Progenitor cell of endocrine pancreas (in vitro differentiated cells): ENCODE results near the gene GIMD1. TPM values are rescaled to one million over a fixed set of nuclear protein-coding genes. Genes with fewer than 3 reads are reported as not detected.

Source experiments
- DNase-seq: peaks from one replicate; pipeline ENCODE4 v3.0.0; 2021; ENCODE audit warnings: low spot score; ENCODE audit not compliant: unreplicated experiment
- H3K27ac Mint-ChIP-seq: 2 replicates; pipeline ENCODE4 v1.8.0; 2021; ENCODE audit warnings: mild to moderate bottlenecking, moderate library complexity, mixed read lengths
- H3K27me3 Mint-ChIP-seq: 2 replicates; pipeline ENCODE4 v1.8.0; 2021; ENCODE audit warnings: mixed read lengths
- H3K36me3 Mint-ChIP-seq: 2 replicates; pipeline ENCODE4 v1.8.0; 2022; ENCODE audit warnings: mixed read lengths; ENCODE audit not compliant: insufficient read depth
- H3K4me1 Mint-ChIP-seq: 2 replicates; pipeline ENCODE4 v1.8.0; 2021; ENCODE audit warnings: low read depth, mixed read lengths
- H3K4me3 Mint-ChIP-seq: 2 replicates; pipeline ENCODE4 v1.8.0; 2021; ENCODE audit warnings: low read depth, mild to moderate bottlenecking, moderate library complexity, mixed read lengths
- H3K9me3 Mint-ChIP-seq: 2 replicates; pipeline ENCODE4 v1.8.0; 2021; ENCODE audit warnings: low read depth, mixed read lengths
- total RNA-seq: library from RNA; stranded (reverse); gene quantifications from 2 replicates; pipeline ENCODE4 v1.2.1, GENCODE V29; 2021
- TF ChIP-seq, protein P1 (sequence below): fragments of 200-600 bp; sonication (generic); IDR thresholded peaks from one replicate; pipeline ENCODE4 v1.5.0; 2021; ENCODE audit warnings: antibody characterized with exemption, mild to moderate bottlenecking; ENCODE audit not compliant: unreplicated experiment

Gene GIMD1
- total RNA-seq, 1 donor from 2014 or later, result not detected

DNA sequence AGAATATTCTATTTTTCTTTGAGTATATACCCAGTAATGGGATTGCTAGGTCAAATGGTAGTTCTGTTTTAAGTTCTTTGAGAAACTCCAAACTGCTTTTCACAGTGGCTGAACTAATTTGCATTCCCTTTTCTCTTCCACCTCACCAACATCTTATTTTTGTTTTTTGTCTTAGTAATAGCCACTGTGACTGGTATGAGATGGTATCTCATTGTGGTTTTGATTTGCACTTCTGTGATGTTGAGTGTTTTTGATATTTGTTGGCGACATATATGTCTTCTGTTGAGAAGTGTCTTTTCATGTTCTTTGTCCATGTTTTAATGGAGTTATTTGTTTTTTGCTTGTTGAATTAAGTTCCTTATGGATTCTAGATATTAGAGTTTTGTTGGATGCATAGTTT, 27.8 kb downstream of the GIMD1 start:
- peaks cover 16% of the 10 kb centered on the region for H3K9me3 Mint-ChIP-seq
- no peak overlapping the region for H3K27ac Mint-ChIP-seq
- DNase-seq, result no peak
- peaks cover 4% of the 10 kb centered on the region for H3K4me1 Mint-ChIP-seq
- H3K36me3 Mint-ChIP-seq, result peaks cover 48% of the 10 kb centered on the region
- TF ChIP-seq, protein P1, sequence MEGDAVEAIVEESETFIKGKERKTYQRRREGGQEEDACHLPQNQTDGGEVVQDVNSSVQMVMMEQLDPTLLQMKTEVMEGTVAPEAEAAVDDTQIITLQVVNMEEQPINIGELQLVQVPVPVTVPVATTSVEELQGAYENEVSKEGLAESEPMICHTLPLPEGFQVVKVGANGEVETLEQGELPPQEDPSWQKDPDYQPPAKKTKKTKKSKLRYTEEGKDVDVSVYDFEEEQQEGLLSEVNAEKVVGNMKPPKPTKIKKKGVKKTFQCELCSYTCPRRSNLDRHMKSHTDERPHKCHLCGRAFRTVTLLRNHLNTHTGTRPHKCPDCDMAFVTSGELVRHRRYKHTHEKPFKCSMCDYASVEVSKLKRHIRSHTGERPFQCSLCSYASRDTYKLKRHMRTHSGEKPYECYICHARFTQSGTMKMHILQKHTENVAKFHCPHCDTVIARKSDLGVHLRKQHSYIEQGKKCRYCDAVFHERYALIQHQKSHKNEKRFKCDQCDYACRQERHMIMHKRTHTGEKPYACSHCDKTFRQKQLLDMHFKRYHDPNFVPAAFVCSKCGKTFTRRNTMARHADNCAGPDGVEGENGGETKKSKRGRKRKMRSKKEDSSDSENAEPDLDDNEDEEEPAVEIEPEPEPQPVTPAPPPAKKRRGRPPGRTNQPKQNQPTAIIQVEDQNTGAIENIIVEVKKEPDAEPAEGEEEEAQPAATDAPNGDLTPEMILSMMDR, result no peak
- no peaks in the 10 kb centered on the region for H3K27me3 Mint-ChIP-seq
- H3K4me3 Mint-ChIP-seq, result no peak overlapping the region

DNA sequence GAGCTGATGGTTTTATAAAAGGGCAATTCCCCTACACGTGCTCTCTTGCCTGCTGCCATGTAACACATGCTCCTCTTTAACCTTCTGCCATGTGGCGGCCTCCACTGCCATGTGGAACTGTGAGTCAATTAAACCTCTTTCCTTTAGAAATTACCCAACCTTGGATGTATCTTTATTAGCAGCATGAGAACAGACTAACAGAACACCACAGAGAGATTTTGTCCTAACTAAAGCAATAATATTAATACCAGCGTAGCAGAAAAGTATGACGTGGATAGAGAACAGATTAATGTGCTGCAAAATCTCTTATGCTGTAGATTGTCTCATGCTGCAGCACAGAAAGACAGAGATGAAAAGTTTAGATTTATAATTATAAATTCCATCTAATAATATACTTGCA, 29.1 kb downstream of the GIMD1 start:
- H3K27ac Mint-ChIP-seq, result no peak overlapping the region
- H3K4me1 Mint-ChIP-seq, result peaks cover 3% of the 10 kb centered on the region
- TF ChIP-seq, protein P1, result no peak
- no peak overlapping the region for H3K4me3 Mint-ChIP-seq
- H3K27me3 Mint-ChIP-seq, result no peaks in the 10 kb centered on the region
- H3K36me3 Mint-ChIP-seq, result peaks cover 53% of the 10 kb centered on the region
- DNase-seq, result no peak
- peaks cover 16% of the 10 kb centered on the region for H3K9me3 Mint-ChIP-seq

DNA sequence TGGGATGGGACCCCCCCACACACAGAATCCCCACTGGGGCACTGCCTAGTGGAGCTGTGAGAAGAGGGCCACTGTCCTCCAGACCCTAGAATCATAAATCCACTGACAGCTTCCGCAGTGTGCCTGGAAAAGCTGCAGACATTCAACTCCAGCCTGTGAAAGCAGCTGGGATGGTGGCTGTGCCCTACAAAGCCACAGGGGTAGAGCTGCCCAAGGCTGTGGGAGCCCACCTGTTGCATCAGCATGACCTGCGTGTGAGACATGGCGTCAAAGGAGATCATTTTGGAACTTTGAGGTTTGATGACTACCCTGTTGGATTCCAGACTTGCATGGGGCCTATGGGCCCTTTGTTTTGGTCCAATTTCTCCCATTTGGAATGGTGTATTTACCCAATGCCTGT, 29.9 kb downstream of the GIMD1 start:
- Mint-ChIP-seq H3K27ac (no peak overlapping the region), H3K4me1 (no peaks in the 10 kb centered on the region), H3K36me3 (peaks cover 54% of the 10 kb centered on the region), H3K9me3 (peaks cover 16% of the 10 kb centered on the region), H3K4me3 (no peak overlapping the region), H3K27me3 (no peaks in the 10 kb centered on the region)
- no peak for DNase-seq
- TF ChIP-seq, protein P1, result no peak

DNA sequence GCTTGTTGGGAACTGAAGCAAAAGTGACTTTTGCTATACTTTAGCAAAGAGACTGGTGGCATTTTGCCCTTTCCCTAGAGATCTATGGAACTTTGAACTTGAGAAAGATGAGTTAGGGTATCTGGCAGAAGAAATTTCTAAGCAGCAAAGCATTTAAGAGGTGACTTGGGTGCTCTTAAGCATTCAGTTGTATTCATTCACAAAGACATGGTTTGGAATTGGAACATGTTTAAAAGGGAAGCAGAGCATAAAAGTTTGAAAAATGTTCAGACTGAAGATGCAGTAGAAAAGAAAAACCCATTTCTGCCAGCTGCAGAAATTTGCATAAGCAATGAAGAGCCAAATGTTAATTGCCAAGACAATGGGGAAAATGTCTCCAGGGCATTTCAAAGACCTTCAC, 30.7 kb downstream of the GIMD1 start:
- peaks cover 16% of the 10 kb centered on the region for H3K9me3 Mint-ChIP-seq
- H3K4me3 Mint-ChIP-seq, result no peak overlapping the region
- TF ChIP-seq, protein P1, result no peak
- H3K27ac Mint-ChIP-seq, result no peak overlapping the region
- H3K27me3 Mint-ChIP-seq, result no peaks in the 10 kb centered on the region
- peaks cover 3% of the 10 kb centered on the region for H3K4me1 Mint-ChIP-seq
- peaks cover 56% of the 10 kb centered on the region for H3K36me3 Mint-ChIP-seq
- DNase-seq, result no peak

DNA sequence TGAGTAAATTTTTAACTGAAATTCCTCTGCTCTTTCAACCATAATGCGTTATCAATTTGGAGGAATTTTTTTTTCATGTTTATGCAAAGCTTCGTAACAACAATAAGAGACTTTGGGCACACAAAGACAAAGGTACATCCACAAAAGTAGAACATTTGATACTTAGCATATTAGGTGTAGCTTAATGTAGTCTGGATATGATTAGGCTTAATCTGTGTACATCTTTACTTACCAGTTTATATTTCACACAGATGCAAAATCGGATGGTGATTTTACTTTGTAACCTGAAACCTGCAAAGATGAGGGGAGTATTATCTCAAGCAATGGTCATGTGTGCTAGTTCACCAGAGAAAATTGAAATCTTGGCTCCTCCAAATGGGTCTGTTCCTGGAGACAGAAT, 32.0 kb downstream of the GIMD1 start:
- no peak overlapping the region for H3K27ac Mint-ChIP-seq
- TF ChIP-seq, protein P1, result no peak
- H3K4me3 Mint-ChIP-seq, result no peak overlapping the region
- no peak for DNase-seq
- peaks cover 15% of the 10 kb centered on the region for H3K9me3 Mint-ChIP-seq
- no peaks in the 10 kb centered on the region for H3K27me3 Mint-ChIP-seq
- peaks cover 57% of the 10 kb centered on the region for H3K36me3 Mint-ChIP-seq
- H3K4me1 Mint-ChIP-seq, result peaks cover 4% of the 10 kb centered on the region
